Tibial nerve (tissue), 4 donors: ENCODE data around the gene MRPS7. TPM values are rescaled to one million over a fixed set of nuclear protein-coding genes. Genes with fewer than 3 reads are reported as not detected.

Experiments
- DNase-seq, 2 donors: peaks; one replicate each; pipeline ENCODE4 v3.0.0-alpha.2; 2019; ENCODE audit warnings: low spot score in 2 of 2
- H3K27ac ChIP-seq, 4 donors: fragments of 200-600 bp; sonication (generic) in 3 of 4; one replicate each; pipeline ENCODE4 v1.5.1; 2017 to 2019; ENCODE audit warnings: mild to moderate bottlenecking in 1 of 4
- H3K27me3 ChIP-seq, 2 donors: fragments of 200-600 bp; sonication (generic) in 1 of 2; one replicate each; pipeline versions ENCODE4 v1.5.1 to v1.6.0; 2017 to 2019
- H3K36me3 ChIP-seq, 3 donors: fragments of 200-600 bp; sonication (generic); one replicate each; pipeline ENCODE4 v1.5.1; 2018 to 2019
- H3K4me1 ChIP-seq, 4 donors: fragments of 200-600 bp; sonication (generic) in 3 of 4; one replicate each; pipeline ENCODE4 v1.5.1; 2017 to 2019
- H3K4me3 ChIP-seq, 4 donors: fragments of 200-600 bp; sonication (generic) in 3 of 4; one replicate each; pipeline ENCODE4 v1.5.1; 2017 to 2019; ENCODE audit warnings: mild to moderate bottlenecking in 1 of 4, moderate library complexity in 1 of 4
- H3K9me3 ChIP-seq, 4 donors: fragments of 200-600 bp; sonication (generic) in 3 of 4; one replicate each; pipeline ENCODE4 v1.5.1; 2017 to 2019
- CTCF ChIP-seq, 5 experiments: fragments of 200-600 bp in 3 of 5; fragments of 450-650 bp in 2 of 5; sonication (generic) in 3 of 5; IDR thresholded peaks; one replicate each; pipeline ENCODE4 v1.5.1; 2016 to 2019; ENCODE audit warnings: antibody characterized with exemption in 5 of 5, mild to moderate bottlenecking in 3 of 5, moderate library complexity in 2 of 5
- EP300 ChIP-seq, 2 donors: sonication (generic); formaldehyde crosslinking; IDR thresholded peaks; one replicate each; pipeline ENCODE4 v1.6.1; 2017; ENCODE audit warnings: antibody characterized with exemption in 2 of 2, mild to moderate bottlenecking in 1 of 2
- POLR2A ChIP-seq, 2 donors: fragments of 450-650 bp; IDR thresholded peaks; one replicate each; pipeline ENCODE4 v1.6.1; 2017; ENCODE audit warnings: antibody characterized with exemption in 2 of 2, mild to moderate bottlenecking in 2 of 2, moderate library complexity in 2 of 2
- WGBS, 2 donors: methylation state at CpG; one replicate each; pipeline ENCODE4 v1.1.5; 2018; 5-methylcytosine and 5-hydroxymethylcytosine counted together
- total RNA-seq, 4 donors: library from RNA; depleted of rRNA; stranded (reverse); fragments of >200 nt; gene quantifications; one replicate each; pipeline ENCODE4 v1.1.0, GENCODE V29; 2016

MRPS7 gene
- total RNA-seq = 10 to 100 TPM; 31.2 to 36.6 (median 33.6) TPM

GRCh38 chr17:75261336-75262111 is at the start of gene MRPS7, which contains the start of gene GGA3:
Gene MRPS7, plus strand, starts transcription at chr17:75261879. Its CDS starts 22 bp downstream, at chr17:75261901.
Gene GGA3, minus strand, starts transcription at chr17:75261606. Its CDS starts 19 bp downstream, at chr17:75261587.
- peak within 1 kb of the TSS; percentile 91 to 98 (median 94) for H3K27ac ChIP-seq
- H3K4me1 ChIP-seq = peaks cover 0 to 40% (median 25%) of the 10 kb centered on the region in 4 donors
- DNase-seq = peak; percentile 95
- H3K27me3 ChIP-seq = no peaks in the 10 kb centered on the region
- TF ChIP-seq POLR2A (IDR thresholded peaks at IDR 0.05) (peak; percentile 29 to 56), EP300 (IDR thresholded peaks at IDR 0.05) (peak; percentile 71 to 88), CTCF (IDR thresholded peaks at IDR 0.05) (peak in 2 of 5 experiments; percentile 20 to 49)
- H3K36me3 ChIP-seq = peaks cover 0 to 34% (median 0%) of the 10 kb centered on the region in 3 donors
- WGBS, 2 donors = 0 to 1% methylated on average over 31 to 54 of the region's 69 CpGs
- H3K4me3 ChIP-seq = peak within 1 kb of the TSS; percentile 82 to 99 (median 89)
- no peaks in the 10 kb centered on the region for H3K9me3 ChIP-seq

DNA sequence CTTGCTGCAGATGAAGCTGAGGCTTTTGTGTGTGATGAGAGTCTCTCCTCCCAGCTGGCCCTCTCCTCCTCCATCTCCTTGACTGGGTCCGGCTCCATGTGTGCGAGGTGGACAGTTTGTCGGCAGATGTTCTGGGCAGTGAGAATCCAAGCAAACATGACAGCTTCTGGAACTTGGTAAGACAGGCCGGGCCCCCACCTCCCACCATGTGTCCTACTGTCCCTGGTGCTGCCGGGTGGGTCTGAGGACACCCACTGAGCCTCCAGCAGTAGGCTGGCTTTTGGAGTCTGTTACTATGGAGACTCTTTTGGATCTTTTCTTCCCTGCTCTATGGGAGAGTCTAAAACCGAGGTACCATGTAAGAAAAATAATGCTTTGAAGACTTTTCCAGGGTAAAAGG is 43.5 kb upstream of the MRPS7 start:
- Histone ChIP-seq H3K27ac (no peak overlapping the region), H3K4me3 (no peak overlapping the region), H3K4me1 (no peaks in the 10 kb centered on the region), H3K9me3 (no peaks in the 10 kb centered on the region), H3K36me3 (peaks cover 4 to 92% (median 39%) of the 10 kb centered on the region in 3 donors), H3K27me3 (no peaks in the 10 kb centered on the region)
- no peak for TF ChIP-seq CTCF (IDR thresholded peaks at IDR 0.05)
- no peak for TF ChIP-seq POLR2A (IDR thresholded peaks at IDR 0.05)
- no peak for TF ChIP-seq EP300 (IDR thresholded peaks at IDR 0.05)
- no peak for DNase-seq
- 87 to 90% methylated on average over 5 to 6 of the region's 6 CpGs for WGBS, 2 donors

- TF ChIP-seq EP300 (IDR thresholded peaks at IDR 0.05) (no peak), POLR2A (IDR thresholded peaks at IDR 0.05) (no peak), CTCF (IDR thresholded peaks at IDR 0.05) (no peak)
- no peak for DNase-seq
- Histone ChIP-seq H3K4me1 (no peaks in the 10 kb centered on the region), H3K9me3 (no peaks in the 10 kb centered on the region), H3K27me3 (no peaks in the 10 kb centered on the region), H3K27ac (no peak overlapping the region), H3K36me3 (peaks cover 0 to 91% (median 30%) of the 10 kb centered on the region in 3 donors), H3K4me3 (no peak overlapping the region)
- WGBS, 2 donors = 100% methylated on average over 3 of the region's 3 CpGs
These were observed 41.9 kb upstream of the MRPS7 start for GRCh38 chr17:75219815-75220214.

DNA sequence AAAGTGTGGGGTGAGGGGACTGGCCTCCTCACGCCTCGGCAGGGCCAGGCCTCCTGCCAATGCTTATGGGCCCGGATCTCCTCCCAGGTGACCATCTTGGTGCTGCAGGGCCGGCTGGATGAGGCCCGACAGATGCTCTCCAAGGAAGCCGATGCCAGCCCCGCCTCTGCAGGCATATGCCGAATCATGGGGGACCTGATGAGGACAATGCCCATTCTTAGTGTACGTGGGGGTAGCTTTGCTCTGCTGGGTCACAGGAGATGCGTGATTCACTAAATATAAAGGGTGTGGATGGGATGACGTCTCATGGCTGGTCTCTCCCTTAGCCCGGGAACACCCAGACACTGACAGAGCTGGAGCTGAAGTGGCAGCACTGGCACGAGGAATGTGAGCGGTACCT is 36.7 kb upstream of the MRPS7 start:
- Histone ChIP-seq H3K27me3 (no peaks in the 10 kb centered on the region), H3K9me3 (no peaks in the 10 kb centered on the region), H3K36me3 (peaks cover 4 to 89% (median 12%) of the 10 kb centered on the region in 3 donors), H3K27ac (no peak overlapping the region), H3K4me3 (no peak overlapping the region), H3K4me1 (no peaks in the 10 kb centered on the region)
- TF ChIP-seq EP300 (IDR thresholded peaks at IDR 0.05) (no peak), POLR2A (IDR thresholded peaks at IDR 0.05) (no peak), CTCF (IDR thresholded peaks at IDR 0.05) (no peak)
- 71 to 74% methylated on average over 14 of the region's 14 CpGs for WGBS, 2 donors
- no peak for DNase-seq

DNA sequence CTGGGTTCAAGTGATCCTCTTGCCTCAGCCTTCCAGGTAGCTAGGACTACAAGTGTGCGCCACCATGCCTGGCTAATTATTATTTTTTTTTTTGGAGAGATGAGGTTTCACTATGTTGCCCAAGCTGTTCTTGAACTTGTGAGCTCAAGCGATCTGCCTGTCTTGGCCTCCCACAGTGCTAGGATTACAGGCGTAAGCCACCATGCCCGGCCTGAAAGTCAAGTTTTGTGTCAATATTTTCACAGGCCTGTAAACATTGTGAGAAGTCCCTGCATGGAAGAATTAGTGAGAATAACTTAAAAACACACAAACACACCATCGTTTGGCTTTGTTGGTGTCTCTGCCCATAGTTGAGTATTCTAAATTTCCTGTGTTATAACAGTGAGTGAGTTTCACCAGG is 34.0 kb upstream of the MRPS7 start:
- no peak for DNase-seq
- Histone ChIP-seq H3K4me3 (no peak overlapping the region), H3K27me3 (no peaks in the 10 kb centered on the region), H3K9me3 (no peaks in the 10 kb centered on the region), H3K36me3 (peaks cover 4 to 97% (median 25%) of the 10 kb centered on the region in 3 donors), H3K27ac (peak overlapping the region in 1 of 4 donors; percentile 40), H3K4me1 (no peaks in the 10 kb centered on the region)
- TF ChIP-seq EP300 (IDR thresholded peaks at IDR 0.05) (no peak), CTCF (IDR thresholded peaks at IDR 0.05) (no peak), POLR2A (IDR thresholded peaks at IDR 0.05) (no peak)
- WGBS, 2 donors = 84 to 85% methylated on average over 5 of the region's 5 CpGs
